Neutrophil (primary cell): ENCODE measurements around the gene FOXO1.
A peak's percentile ranks its signal among the peaks of the same experiment; 100 is the strongest.

Experiments used
- H3K27ac ChIP-seq: fragments of 200-600 bp; sonication (generic); 2 replicates; pipeline ENCODE4 v1.5.1; 2016; ENCODE audit warnings: mild to moderate bottlenecking, moderate library complexity
- H3K27me3 ChIP-seq: fragments of 200-600 bp; sonication (generic); 2 replicates; pipeline ENCODE4 v1.6.0; 2016; ENCODE audit warnings: mild to moderate bottlenecking
- H3K36me3 ChIP-seq: fragments of 200-600 bp; sonication (generic); 2 replicates; pipeline ENCODE4 v1.5.1; 2017
- H3K4me1 ChIP-seq, 2 experiments: fragments of 200-600 bp in 1 of 2; sonication (generic) in 1 of 2; 1 replicate in 1 of 2; 2 replicates in 1 of 2; pipeline versions ENCODE4 v1.5.1 to v1.6.1; 2013 to 2016; ENCODE audit warnings: low read depth in 1 of 2, low read length in 1 of 2, mild to moderate bottlenecking in 1 of 2, moderate library complexity in 1 of 2; ENCODE audit not compliant: control insufficient read depth in 1 of 2, insufficient read depth in 1 of 2
- H3K4me3 ChIP-seq, 2 experiments: fragments of 200-600 bp in 1 of 2; sonication (generic) in 1 of 2; 1 replicate in 1 of 2; 2 replicates in 1 of 2; pipeline ENCODE4 v1.5.1; 2013 to 2016; ENCODE audit warnings: low read depth in 1 of 2, low read length in 1 of 2, mild to moderate bottlenecking in 1 of 2, moderate library complexity in 1 of 2
- H3K9me3 ChIP-seq: fragments of 200-600 bp; sonication (generic); 2 replicates; pipeline ENCODE4 v1.5.1; 2016
- CTCF ChIP-seq: fragments of 200-600 bp; sonication (generic); IDR thresholded peaks from 2 replicates; pipeline ENCODE4 v1.5.1; 2016; ENCODE audit warnings: antibody characterized with exemption

Gene FOXO1

DNA sequence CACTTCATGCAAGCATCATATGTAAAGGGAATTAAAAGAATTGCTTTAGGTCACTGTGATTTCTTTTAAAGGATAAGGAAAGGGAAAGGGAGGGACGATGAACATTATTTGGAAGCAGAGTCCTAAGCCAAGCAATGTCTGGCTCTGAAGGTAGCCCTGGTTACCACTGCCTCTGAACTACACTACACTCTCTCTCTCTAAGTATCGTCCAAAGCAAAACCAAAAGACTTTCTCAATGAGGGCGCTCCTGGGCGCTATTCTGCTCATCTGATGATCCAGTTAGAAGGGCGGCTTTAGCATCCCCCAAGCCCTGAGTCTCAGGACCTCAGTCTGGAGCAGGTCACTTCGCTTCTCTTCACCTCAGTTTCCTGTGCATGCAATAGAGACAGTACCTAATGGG, 26.2 kb downstream of the FOXO1 start:
- H3K9me3 ChIP-seq: no peaks in the 10 kb centered on the region
- no peak overlapping the region for H3K27ac ChIP-seq
- TF ChIP-seq CTCF: no peak
- no peaks in the 10 kb centered on the region for H3K27me3 ChIP-seq
- H3K36me3 ChIP-seq: no peaks in the 10 kb centered on the region
- H3K4me1 ChIP-seq: peaks cover 5 to 6% of the 10 kb centered on the region in 2 experiments
- H3K4me3 ChIP-seq: no peak overlapping the region

DNA sequence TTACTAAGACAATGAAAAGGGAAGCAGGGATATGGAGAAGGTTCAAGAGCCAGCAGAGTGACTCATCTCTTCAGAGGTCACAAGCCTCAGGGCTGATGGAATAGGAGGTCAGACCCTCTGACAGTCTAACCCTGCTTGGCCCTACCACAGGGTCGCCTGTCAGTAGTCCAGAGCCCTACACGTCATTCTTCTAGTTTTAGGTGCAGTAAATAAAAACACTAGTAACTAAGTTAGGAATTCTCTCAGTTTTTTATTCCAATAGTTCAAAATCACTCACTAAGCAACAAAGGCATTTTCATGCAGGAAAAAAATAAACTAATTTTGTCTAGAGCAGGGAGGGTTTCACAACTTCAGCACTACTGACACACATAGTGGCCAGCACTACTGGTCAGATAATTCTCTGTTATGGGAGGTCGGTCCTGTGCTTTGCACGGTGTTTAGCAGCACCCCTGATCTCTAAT, 27.2 kb downstream of the FOXO1 start:
- H3K36me3 ChIP-seq: no peaks in the 10 kb centered on the region
- no peak overlapping the region for H3K4me3 ChIP-seq
- no peaks in the 10 kb centered on the region for H3K9me3 ChIP-seq
- TF ChIP-seq CTCF: no peak
- H3K27me3 ChIP-seq: no peaks in the 10 kb centered on the region
- H3K4me1 ChIP-seq: peaks cover 3 to 4% of the 10 kb centered on the region in 2 experiments
- peak overlapping the region; percentile 3 for H3K27ac ChIP-seq

DNA sequence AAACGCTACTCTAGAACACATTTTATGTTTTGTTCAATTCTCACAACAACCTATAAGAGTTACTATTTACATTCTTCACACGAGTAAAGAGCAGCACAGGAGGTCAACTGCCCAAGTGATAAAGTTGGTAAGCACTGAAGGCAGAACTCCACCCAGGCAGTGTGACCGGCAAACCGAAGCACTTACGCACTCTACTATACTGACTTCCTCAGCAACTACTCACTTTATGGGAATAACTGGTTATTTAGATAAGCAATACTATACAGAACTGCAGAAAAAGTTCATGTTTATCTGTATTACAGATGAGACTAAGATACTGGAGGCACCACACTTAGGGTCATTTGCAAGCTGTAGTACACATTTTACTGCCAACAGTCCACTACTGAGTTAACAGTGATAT, 28.8 kb downstream of the FOXO1 start:
- no peak for TF ChIP-seq CTCF
- Histone ChIP-seq H3K36me3 (no peaks in the 10 kb centered on the region), H3K4me3 (no peak overlapping the region), H3K27ac (no peak overlapping the region), H3K9me3 (no peaks in the 10 kb centered on the region), H3K4me1 (peaks cover 4 to 6% of the 10 kb centered on the region in 2 experiments), H3K27me3 (no peaks in the 10 kb centered on the region)

GRCh38 chr13:40635315-40635995, 31.0 kb downstream of the FOXO1 start:
- H3K36me3 ChIP-seq: no peaks in the 10 kb centered on the region
- H3K27ac ChIP-seq: no peak overlapping the region
- H3K9me3 ChIP-seq: no peaks in the 10 kb centered on the region
- no peaks in the 10 kb centered on the region for H3K27me3 ChIP-seq
- TF ChIP-seq CTCF: no peak
- H3K4me1 ChIP-seq: peaks cover 4 to 6% of the 10 kb centered on the region in 2 experiments
- no peak overlapping the region for H3K4me3 ChIP-seq

DNA sequence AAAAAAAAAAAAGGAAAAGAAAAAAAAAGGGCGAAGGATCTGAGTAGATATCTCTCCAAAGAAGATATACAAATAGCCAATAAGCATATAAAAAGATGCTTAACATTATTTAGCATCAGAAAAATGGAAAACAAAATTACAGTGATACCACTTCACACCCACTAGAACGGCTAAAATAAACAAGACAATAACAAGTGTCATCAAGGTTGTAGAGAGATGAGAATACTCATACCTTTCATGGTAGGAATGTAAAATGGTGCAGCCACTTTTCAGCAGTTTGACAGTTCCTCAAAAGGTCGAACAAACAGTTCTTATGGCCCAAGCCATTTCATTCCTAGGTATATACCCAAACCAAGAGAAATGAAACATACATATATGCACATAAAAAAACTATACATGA, 33.5 kb downstream of the FOXO1 start:
- peaks cover 4 to 6% of the 10 kb centered on the region in 2 experiments for H3K4me1 ChIP-seq
- no peak for TF ChIP-seq CTCF

More for the DNA sequence above, 33.5 kb downstream of the FOXO1 start:
- Histone ChIP-seq H3K27me3 (no peaks in the 10 kb centered on the region), H3K27ac (no peak overlapping the region), H3K36me3 (no peaks in the 10 kb centered on the region), H3K9me3 (no peaks in the 10 kb centered on the region), H3K4me3 (no peak overlapping the region)
